ENCODE results near the gene GPC5.
"Not testable (repeated sequence)": the region's sequence is repeated elsewhere in the genome, so short reads cannot be mapped to it uniquely, and the experiment has no call there.

GPC5 gene

DNA sequence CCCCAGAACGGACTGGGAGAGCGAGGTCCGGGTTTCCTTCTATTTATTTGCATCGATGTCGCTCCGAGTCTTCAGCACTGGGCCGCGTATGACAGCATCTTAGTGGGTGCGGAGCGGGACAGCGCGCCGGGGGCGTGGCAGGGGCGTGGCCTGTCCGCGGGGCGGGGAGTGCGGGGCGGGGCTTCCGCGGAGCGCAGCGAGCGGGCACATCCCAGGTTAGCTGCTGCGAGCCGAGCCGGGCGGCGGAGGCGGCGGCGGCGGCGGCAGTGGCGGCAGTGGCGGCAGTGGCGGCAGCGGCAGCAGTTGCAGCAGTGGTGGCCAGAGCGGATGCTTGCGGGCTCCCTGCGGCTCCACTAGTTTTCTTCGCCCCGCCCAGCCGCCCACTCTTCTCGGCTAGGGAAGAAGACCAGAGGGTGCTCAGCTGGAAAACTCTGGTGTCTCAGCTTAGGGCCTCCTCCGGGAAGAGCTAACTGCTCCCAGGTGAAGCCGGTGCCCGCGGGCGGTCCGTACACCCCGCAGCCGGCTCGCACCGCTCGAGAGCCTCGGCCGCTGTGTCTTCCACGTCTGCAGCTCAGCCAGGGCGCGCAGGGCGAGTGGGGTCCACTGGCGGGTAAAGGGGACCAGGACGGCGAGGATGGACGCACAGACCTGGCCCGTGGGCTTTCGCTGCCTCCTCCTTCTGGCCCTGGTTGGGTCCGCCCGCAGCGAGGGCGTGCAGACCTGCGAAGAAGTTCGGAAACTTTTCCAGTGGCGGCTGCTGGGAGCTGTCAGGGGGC, at the start of gene GPC5:
TSS of gene GPC5 (plus strand) at position 209 of the 776 bp plus-strand sequence.
- peak; percentile 58 to 71 for DNase-seq (ENCODE audit: low read depth in 2 of 2)

DNA sequence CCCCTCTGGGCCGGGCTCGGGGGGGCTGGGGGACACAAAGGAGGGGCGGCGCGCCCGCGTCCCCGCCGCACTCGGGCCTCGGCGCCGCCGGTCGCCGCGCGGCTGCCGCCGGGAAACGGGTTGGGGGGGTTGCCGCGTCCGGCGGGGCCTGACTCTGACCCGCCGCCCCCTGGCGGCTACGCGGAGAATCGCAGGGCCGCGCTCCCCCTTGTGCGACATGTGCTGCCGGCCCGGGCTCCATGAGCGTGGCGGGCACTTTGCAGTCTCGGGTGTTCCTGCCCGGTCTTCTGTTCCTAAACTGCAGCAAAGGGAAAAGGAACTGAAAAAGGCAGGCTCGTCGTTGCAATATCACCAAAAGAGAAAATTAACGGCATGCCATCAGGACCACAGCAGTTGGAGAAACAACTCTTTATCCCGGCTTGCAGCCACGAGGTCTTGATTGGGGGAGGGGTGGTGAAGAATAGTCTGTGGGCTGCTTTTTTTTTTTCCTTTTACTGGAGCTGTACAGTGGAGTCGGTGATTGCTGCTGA, 49.5 kb upstream of the GPC5 start:
- peak; percentile 80 to 82 for DNase-seq (ENCODE audit: low read depth in 2 of 2)

DNA sequence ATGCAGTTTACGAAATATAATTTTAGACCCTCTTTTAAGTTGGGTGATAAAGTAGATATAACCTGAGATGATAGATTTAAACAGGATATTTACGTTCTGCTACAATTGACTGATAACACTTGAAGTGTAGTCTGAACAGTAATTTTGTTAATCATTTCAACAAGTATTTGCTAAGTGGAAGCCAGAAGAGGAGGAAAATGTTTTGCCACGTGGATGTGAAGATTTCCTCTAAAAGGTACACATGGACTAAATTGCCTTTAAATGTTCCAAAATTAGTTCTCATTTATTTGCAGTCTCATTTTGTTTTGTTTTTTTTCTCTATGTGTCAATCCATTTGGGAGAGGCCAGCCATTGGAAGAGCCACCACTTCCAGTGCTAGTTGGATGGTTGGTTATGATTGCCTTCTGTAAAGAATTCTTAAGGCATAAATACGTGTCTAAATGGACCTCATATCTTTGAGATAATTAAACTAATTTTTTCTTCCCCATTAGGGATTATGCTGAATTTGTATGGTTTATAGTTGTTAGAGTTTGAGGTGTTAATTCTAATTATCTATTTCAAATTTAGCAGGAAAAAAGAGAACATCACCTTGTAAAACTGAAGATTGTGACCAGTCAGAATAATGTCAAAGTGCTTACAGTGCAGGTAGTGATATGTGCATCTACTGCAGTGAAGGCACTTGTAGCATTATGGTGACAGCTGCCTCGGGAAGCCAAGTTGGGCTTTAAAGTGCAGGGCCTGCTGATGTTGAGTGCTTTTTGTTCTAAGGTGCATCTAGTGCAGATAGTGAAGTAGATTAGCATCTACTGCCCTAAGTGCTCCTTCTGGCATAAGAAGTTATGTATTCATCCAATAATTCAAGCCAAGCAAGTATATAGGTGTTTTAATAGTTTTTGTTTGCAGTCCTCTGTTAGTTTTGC, 48.2 kb upstream of the GPC5 start:
- no peak for DNase-seq (ENCODE audit: low read depth in 2 of 2)

DNA sequence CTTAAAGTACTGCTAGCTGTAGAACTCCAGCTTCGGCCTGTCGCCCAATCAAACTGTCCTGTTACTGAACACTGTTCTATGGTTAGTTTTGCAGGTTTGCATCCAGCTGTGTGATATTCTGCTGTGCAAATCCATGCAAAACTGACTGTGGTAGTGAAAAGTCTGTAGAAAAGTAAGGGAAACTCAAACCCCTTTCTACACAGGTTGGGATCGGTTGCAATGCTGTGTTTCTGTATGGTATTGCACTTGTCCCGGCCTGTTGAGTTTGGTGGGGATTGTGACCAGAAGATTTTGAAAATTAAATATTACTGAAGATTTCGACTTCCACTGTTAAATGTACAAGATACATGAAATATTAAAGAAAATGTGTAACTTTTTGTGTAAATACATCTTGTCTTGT, 47.3 kb upstream of the GPC5 start:
- no peak for DNase-seq (ENCODE audit: low read depth in 2 of 2)

DNA sequence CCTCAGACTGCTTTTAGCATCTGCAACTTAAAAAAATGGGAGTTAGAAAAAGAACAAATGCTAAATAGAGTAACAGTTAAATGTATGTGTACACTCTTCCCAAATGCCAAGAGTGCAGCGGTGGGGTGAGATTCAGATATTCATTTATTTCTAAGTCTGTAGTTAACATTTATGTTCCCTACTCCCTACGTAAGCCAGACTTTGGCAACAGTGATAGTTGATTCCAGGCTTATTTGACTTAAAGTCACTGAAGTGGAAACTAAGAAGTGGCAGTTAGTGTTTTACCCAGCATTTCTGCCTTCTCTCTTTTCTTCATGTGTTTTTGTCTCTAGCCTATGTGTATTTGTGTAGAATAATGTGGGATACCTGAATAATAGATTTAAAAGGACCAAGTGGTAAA, 46.4 kb upstream of the GPC5 start:
- DNase-seq (ENCODE audit: low read depth in 2 of 2), result no peak

DNA sequence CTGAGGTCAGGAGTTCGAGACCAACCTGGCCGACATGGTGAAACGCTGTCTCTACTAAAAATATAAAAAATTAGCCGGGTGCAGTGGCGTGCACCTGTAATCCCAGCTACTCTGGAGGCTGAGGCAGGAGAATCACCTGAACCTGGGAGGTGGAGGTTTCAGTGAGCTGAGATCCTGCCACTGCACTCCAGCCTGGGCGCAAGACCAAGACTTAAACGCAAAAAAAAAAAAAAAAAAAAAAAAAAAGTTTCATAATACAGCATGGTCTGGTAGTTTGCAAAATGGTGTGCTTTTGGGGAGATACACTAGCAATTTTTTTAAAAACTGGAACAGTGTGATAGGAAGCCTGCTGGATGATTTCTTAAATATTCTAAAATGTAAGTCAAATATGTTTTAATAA, 45.5 kb upstream of the GPC5 start:
- DNase-seq (ENCODE audit: low read depth in 2 of 2), result not testable (repeated sequence)

DNA sequence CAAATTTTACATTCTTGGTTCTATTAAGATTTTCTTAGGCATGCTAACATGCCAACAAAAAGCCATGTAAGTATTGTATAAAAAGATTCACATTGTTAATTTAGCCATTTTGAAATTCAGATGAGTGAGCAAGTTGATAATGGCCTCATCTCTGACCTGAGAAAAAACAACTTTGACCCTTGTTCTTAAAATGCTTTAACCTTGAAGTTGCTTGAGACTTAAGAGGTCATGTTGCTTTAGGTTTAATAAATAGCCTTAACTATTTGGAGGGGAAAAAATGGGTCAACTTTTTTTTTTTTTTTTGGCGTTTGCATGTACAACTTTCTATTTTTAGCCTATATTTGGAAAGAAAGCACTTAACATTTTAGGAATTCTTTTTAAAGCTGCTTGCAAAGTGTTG, 44.9 kb upstream of the GPC5 start:
- no peak for DNase-seq (ENCODE audit: low read depth in 2 of 2)

DNA sequence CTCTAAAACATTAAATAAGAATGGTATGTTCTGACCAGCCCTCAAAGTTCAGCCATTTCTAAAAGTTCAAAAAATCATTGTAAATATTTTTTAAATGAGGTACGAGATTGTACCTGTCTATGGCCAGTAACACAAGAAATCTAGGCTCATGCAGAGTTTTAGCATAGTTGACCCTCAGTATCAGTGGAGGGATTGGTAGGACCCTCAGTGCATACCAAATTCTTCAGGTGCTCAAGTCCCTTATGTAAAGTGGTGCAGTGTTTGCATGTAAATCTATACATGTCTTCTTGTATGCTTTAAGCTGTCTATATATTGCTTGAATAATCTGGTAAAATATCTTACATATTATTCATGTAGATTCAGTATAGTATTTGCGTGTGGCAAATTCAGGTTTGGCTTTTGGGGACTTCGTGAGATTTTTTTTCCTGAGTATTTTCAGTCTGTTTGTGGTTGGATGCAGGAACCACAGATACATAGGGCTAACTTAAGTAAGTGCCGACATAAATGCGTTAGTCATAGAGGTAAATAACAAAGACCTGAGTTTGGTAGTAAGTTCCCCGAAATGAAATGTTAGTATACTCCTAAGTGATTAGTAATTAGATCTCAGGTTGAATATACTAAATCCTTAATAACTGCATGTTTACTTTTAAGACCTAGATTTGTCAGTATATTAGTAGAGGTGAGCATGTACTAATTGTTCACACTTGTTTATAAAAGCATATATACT, 43.2 kb upstream of the GPC5 start:
- no peak for DNase-seq (ENCODE audit: low read depth in 2 of 2)

DNA sequence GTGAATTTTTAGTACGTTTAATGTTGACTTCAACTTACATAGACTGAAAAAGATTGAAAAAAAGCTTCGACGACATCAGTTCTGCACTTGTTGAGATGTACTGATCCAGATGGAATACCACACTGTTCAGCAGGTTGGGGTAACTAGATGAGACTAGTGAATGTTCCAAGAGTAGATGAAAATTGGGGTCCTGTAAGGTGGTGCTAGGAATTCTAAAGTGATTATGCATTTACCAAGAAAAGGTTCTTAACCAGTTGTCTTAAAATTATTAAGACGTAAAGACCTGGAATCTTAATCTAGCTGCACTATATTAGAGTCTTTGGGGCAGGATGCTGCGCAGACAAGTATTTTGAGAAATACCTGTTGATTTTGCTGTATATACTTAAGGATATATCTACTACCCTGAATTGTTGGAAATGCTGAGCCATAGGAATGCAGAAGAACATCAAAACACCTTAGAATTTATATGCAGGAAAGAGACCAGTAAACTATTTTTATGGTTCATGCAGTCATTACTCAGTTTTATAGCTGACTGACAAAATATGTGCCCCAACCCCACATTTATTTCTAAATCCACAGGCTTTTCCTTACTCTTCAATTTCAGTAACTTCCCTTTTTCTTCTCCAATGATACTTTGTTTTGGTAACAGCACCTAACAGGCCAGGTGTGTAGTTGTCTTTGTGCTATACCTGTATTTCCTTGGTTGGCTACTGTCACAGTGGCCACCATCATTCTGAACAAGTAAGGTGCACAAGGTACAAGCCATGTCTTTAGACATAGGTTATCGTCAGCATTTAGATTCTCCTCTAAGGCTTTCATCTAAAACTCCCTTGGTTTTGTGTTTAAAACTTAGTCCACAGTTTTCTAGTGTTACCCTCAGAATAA, 42.4 kb upstream of the GPC5 start:
- DNase-seq (ENCODE audit: low read depth in 2 of 2), result no peak

DNA sequence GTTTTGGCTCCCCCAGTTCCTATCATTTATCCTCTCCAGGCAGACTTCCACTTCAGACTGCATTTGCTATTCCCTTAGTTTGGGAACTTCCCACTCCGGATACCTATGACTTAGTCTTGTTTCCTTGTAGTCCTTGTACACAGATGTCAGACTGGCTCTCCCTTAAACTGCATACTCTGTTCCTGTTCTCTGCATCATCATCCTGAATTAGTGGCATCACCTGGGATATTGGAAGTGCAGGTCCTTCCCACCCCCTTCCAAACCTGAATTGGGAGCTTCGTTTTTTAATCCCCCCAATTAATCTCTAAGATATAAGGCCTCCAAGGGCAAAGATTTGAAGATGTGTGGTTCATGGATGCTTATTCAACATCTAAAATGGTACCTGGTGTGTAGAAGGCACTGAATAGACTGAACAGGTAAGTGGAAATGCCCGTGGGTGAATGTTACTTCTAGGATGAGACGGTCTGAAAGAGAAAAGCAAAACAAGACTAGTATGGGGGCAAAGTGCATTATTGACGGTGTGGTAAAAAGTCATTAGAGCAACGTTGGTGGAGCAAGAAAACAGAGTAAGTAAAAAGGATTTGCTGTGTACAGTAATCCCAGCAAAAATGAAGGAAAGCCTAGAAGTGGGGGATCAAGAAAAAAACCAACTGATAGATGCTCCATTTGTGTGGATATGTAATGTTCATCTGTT, 41.4 kb upstream of the GPC5 start:
- DNase-seq (ENCODE audit: low read depth in 2 of 2), result no peak

DNA sequence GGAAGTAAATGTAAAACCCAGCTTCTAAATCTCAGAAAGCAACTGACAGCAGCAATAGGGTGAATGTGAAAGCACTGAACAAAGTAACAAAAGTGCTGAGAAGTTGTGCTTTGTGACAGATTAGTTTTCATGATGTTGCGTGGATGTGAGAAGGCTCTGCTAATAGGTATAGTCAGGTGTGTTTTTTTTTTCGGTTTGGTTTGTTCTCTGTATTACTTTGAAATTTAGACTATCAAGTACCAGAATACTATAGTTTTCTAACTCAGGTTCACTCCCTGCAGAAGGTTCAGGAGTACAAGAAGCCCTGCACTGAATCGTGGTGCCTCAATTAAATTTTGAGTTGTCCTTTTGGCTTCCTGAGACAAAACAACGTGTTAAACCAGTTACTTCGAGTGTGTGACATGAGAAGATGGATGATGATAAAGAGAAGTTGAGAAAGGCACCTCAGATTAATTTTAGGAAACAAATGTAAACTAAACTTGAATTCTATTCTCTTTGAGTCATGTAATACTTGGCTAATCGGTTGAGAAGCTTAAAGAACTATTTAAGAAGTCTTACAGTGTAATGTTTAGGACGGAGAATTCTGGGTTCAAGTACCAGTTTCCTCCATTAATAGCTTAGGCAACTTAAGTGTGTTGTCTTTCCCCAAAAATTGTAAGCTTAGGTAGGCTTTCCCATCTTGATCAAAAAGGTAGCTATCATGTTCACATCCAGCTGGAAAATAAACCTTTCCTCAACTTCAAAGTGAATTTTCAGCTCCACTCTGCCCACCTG, 40.6 kb upstream of the GPC5 start:
- no peak for DNase-seq (ENCODE audit: low read depth in 2 of 2)

DNA sequence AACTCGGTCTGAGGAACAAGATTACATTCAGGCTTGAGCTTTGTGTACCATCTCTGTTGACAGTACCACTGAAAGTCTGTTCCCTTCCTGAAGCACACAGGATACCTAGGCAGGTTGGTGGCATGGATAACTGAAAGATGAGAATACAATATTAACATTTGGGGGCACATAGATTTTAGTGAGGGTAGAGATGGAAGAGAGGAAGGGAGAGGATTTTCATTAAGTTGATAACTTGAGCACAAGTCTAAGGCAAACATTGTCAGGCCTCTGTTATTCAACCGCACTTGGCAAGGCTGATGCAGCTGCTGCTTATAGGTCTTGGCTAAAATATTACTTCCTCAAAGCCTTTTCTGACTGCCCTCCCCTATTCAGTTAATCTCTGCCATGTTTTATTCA, 40.0 kb upstream of the GPC5 start:
- DNase-seq (ENCODE audit: low read depth in 2 of 2), result no peak

DNA sequence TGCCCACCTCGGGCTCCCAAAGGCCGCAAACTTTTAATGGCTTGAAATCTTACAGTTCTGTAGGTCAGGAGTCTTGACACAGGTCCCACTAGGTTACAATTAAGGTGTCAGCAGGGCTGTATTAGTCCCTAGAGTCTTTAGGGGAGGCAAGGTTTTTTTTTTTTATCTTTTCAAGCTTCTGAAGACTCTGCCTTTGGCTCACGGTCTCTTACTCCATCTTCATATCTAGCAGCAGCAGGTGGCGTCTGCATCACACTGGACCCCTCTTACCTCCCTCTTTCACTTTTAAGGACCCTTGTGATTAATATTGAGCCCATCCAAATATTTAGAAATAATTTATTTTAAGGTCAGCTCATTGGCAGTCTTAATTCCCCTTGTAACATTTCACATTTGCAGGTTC, 39.3 kb upstream of the GPC5 start:
- no peak for DNase-seq (ENCODE audit: low read depth in 2 of 2)

DNA sequence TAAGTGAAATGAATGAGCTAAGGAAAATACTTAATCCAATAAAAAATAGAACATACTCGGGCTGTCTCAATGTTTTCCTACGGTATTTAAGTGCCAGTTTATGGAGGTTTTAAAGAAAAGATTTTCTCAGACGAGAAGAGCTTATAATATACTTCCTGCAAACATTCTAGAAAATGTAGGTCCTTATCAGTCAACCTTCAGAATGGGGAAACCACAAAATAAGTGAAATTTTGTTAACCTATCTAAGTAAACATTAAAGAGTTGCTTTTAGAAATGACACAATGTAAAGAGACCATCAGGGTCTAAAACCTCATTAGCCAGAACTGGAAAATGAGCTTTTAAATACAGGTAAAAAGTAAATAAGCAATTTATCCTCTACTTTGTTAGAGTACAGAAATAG, 38.8 kb upstream of the GPC5 start:
- DNase-seq (ENCODE audit: low read depth in 2 of 2), result no peak

DNA sequence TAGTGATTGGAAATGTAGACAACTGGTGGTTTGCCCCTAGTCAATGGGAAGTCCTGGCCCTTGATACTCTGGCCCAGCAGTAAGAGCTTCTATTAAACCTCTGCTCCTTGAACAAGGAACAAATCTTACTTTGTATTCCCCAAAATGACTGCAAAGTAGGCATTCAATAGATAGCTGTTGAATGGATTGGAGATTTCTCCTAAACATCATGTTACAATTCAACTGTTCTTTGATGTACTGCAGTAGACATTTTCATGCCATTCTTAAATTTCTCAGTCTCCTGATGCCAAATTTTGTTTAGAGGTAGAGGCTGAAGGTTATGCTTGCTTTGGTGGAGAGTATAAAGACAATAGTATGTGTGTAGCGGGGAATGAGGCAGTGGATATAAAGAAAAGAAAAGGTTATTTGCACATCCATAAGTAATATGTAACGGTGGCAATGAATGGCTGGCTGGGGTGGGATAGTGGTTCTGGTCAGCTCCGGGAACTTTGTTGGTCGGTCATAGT, 38.1 kb upstream of the GPC5 start:
- DNase-seq (ENCODE audit: low read depth in 2 of 2), result no peak

DNA sequence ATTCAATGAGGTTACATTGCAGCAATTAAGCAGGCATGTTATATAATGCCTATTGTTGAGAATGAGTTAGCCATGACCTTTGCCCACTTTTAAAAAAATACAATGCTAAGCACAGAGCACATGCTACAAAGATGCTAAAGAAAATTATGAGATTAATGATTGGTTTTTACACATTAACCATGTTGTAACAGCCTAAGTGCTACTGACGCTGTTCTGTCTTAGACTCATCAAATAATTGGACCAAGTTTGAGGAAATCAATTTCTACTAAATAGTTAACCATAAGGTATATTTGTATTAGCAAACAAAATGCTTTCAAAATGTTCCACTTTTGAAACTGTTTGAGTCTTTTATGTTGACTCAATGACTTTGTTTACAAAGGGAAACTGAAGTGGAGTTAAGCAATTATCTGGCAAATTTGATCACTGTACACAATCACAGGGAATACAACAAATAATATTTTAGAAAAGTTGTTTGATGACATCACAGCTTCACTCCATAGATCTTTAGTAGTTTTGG, 36.6 kb upstream of the GPC5 start:
- no peak for DNase-seq (ENCODE audit: low read depth in 2 of 2)

DNA sequence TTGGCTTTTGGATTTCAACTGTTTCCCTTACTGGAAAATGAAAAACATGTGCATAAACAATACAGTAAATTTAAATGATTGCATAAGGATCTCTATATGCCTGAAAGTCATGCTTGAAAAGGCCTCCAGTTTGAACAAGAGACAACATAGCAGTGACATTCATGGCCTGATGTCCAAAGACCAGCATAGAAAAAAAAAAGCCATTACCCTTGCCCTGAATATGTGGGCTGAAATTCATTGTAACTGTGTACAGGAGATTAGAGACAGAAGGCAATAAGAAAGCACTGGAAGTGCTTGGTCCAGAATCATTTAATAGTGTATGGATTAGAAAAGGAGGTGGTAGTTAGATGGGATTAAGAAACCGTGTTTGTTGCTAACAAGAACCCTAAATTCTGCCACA, 35.5 kb upstream of the GPC5 start:
- no peak for DNase-seq (ENCODE audit: low read depth in 2 of 2)

DNA sequence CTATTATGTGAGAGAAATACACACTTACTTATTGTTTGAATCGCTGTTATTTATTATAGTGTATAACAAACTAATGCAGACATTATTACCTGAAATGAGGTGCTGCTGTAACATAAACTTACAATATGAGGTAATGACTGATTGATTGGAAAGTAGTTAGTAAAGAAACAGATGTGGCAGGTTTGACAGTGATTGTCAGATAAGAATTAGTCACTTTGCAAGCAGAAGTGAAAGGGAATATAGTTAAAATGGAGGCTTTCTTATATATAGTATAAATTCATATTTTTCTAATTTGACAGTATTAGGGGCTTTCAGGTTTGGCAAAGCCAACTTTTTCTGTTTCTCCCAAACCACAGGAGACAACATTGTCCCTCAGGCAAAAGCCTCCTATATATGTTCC, 30.3 kb upstream of the GPC5 start:
- no peak for DNase-seq (ENCODE audit: low read depth in 2 of 2)
